KMS-11 (cell line): Measurements from ENCODE around the gene APOM.

ENCODE experiments used
- H2AFZ ChIP-seq: fragments of 200-600 bp; sonication (generic); 2 replicates; pipeline ENCODE4 v1.6.1; 2016; ENCODE audit warnings: antibody characterized with exemption, mixed run types, low read depth
- H3K27ac ChIP-seq: fragments of 200-600 bp; sonication (generic); 2 replicates; pipeline ENCODE4 v1.6.1; 2016; ENCODE audit warnings: mild to moderate bottlenecking, mixed run types
- H3K27me3 ChIP-seq: fragments of 200-600 bp; sonication (generic); 2 replicates; pipeline ENCODE4 v1.6.1; 2017; ENCODE audit warnings: mild to moderate bottlenecking, low read depth, mixed run types, moderate library complexity; ENCODE audit not compliant: insufficient read depth
- H3K36me3 ChIP-seq: fragments of 200-600 bp; sonication (generic); 2 replicates; pipeline ENCODE4 v1.6.1; 2017; ENCODE audit warnings: mild to moderate bottlenecking, mixed run types; ENCODE audit not compliant: insufficient read depth
- H3K4me1 ChIP-seq: fragments of 200-600 bp; sonication (generic); 2 replicates; pipeline ENCODE4 v1.6.1; 2016; ENCODE audit warnings: mild to moderate bottlenecking, low read depth, mixed run types; ENCODE audit not compliant: poor library complexity, severe bottlenecking
- H3K4me2 ChIP-seq: fragments of 200-600 bp; sonication (generic); 2 replicates; pipeline ENCODE4 v1.7.0; 2016; ENCODE audit warnings: mild to moderate bottlenecking, mixed run types
- H3K4me3 ChIP-seq: fragments of 200-600 bp; sonication (generic); IDR thresholded peaks from 2 replicates; pipeline ENCODE4 v1.6.1; 2017; ENCODE audit warnings: low read depth, low read length, mixed read lengths; ENCODE audit not compliant: insufficient read depth
- H3K79me2 ChIP-seq: fragments of 200-600 bp; sonication (generic); 2 replicates; pipeline ENCODE4 v1.6.1; 2016; ENCODE audit warnings: low read depth, mixed run types; ENCODE audit not compliant: insufficient read depth
- H3K9ac ChIP-seq: fragments of 200-600 bp; sonication (generic); 2 replicates; pipeline ENCODE4 v1.6.1; 2016; ENCODE audit warnings: mild to moderate bottlenecking, mixed run types
- H4K20me1 ChIP-seq: fragments of 200-600 bp; sonication (generic); 2 replicates; pipeline ENCODE4 v1.6.1; 2016; ENCODE audit warnings: mild to moderate bottlenecking, mixed run types; ENCODE audit not compliant: insufficient read depth
- CTCF ChIP-seq: fragments of 200-600 bp; sonication (generic); conservative IDR thresholded peaks from 2 replicates; pipeline ENCODE4 v1.6.1; 2017; ENCODE audit warnings: low read depth, mild to moderate bottlenecking, antibody characterized with exemption, low read length, moderate library complexity, mixed read lengths

The APOM gene

GRCh38 chr6:31641370-31641769, 14.3 kb upstream of the APOM start:
- Histone ChIP-seq H2AFZ (no peak overlapping the region), H3K4me3 (no peak overlapping the region), H3K4me2 (no peak overlapping the region), H3K27ac (no peak overlapping the region), H3K9ac (no peak overlapping the region), H4K20me1 (no peaks in the 10 kb centered on the region), H3K4me1 (peaks cover 3% of the 10 kb centered on the region), H3K79me2 (no peaks in the 10 kb centered on the region), H3K27me3 (no peaks in the 10 kb centered on the region), H3K36me3 (no peaks in the 10 kb centered on the region)
- no peak for TF ChIP-seq CTCF

- TF ChIP-seq CTCF = no peak
- no peaks in the 10 kb centered on the region for H4K20me1 ChIP-seq
These were observed 12.7 kb upstream of the APOM start for GRCh38 chr6:31642798-31643570.

GRCh38 chr6:31643818-31644454, 11.8 kb upstream of the APOM start:
- Histone ChIP-seq H4K20me1 (no peaks in the 10 kb centered on the region), H3K36me3 (peaks cover 3% of the 10 kb centered on the region; the same call in 1 of the 2 replicates), H2AFZ (no peak overlapping the region), H3K79me2 (no peaks in the 10 kb centered on the region), H3K27me3 (no peaks in the 10 kb centered on the region), H3K4me1 (peaks cover 3% of the 10 kb centered on the region), H3K27ac (no peak overlapping the region), H3K4me2 (no peak overlapping the region), H3K4me3 (no peak overlapping the region), H3K9ac (no peak overlapping the region)
- TF ChIP-seq CTCF = no peak

More at GRCh38 chr6:31642798-31643570, 12.7 kb upstream of the APOM start:
- Histone ChIP-seq H3K36me3 (peaks cover 3% of the 10 kb centered on the region; the same call in 1 of the 2 replicates), H3K4me2 (no peak overlapping the region), H3K4me3 (no peak overlapping the region), H3K27me3 (no peaks in the 10 kb centered on the region), H3K27ac (no peak overlapping the region), H2AFZ (no peak overlapping the region), H3K79me2 (no peaks in the 10 kb centered on the region), H3K9ac (no peak overlapping the region), H3K4me1 (peaks cover 3% of the 10 kb centered on the region)

GRCh38 chr6:31645325-31645724, 10.4 kb upstream of the APOM start:
- no peak for TF ChIP-seq CTCF
- Histone ChIP-seq H3K79me2 (peaks cover 8% of the 10 kb centered on the region; the same call in 1 of the 2 replicates), H2AFZ (no peak overlapping the region), H3K36me3 (peaks cover 3% of the 10 kb centered on the region; the same call in 1 of the 2 replicates), H4K20me1 (no peaks in the 10 kb centered on the region), H3K9ac (no peak overlapping the region), H3K4me1 (peaks cover 3% of the 10 kb centered on the region), H3K27ac (no peak overlapping the region), H3K4me2 (no peak overlapping the region), H3K27me3 (no peaks in the 10 kb centered on the region), H3K4me3 (no peak overlapping the region)
